Fibroblast of lung (primary cell): ENCODE measurements around the gene SLC22A17. TPM values are rescaled to one million over a fixed set of nuclear protein-coding genes. Genes with fewer than 3 reads are reported as not detected.

ENCODE experiments used
- DNase-seq, 2 donors: peaks; one replicate each; pipeline versions ENCODE4 v3.0.0 to v3.0.0-alpha.2; 2010; ENCODE audit warnings: low read depth in 2 of 2
- H2AFZ ChIP-seq: 2 replicates; pipeline ENCODE4 v1.5.1; 2012; ENCODE audit warnings: low read length, control low read depth, inconsistent platforms
- H3K27ac ChIP-seq: 2 replicates; pipeline ENCODE4 v1.5.1; 2011; ENCODE audit warnings: low read length, control low read depth; ENCODE audit not compliant: insufficient read depth
- H3K27me3 ChIP-seq: 2 replicates; pipeline ENCODE4 v1.5.1; 2011; ENCODE audit warnings: mild to moderate bottlenecking, low read length; ENCODE audit not compliant: control insufficient read depth, insufficient read depth
- H3K36me3 ChIP-seq: 2 replicates; pipeline ENCODE4 v1.5.1; 2011; ENCODE audit warnings: low read length; ENCODE audit not compliant: control insufficient read depth, insufficient read depth
- H3K4me1 ChIP-seq: 2 replicates; pipeline ENCODE4 v1.5.1; 2011; ENCODE audit warnings: low read length; ENCODE audit not compliant: control insufficient read depth, insufficient read depth; ENCODE audit errors: extremely low read depth
- H3K4me2 ChIP-seq: 2 replicates; pipeline ENCODE4 v1.5.1; 2011; ENCODE audit warnings: low read length, control low read depth; ENCODE audit not compliant: insufficient read depth; ENCODE audit errors: extremely low read depth
- H3K4me3 ChIP-seq, 4 experiments: fragments of 200-600 bp in 1 of 4; sonication (generic) in 1 of 4; replicated peaks in 1 of 4; 2 replicates each; pipeline ENCODE4 v1.5.1; 2011 to 2016; ENCODE audit warnings: low read length in 4 of 4, low read depth in 3 of 4, mild to moderate bottlenecking in 3 of 4, control low read depth in 2 of 4, inconsistent platforms in 1 of 4, mixed read lengths in 1 of 4; ENCODE audit not compliant: insufficient read depth in 1 of 4; ENCODE audit errors: control extremely low read depth in 1 of 4
- H3K79me2 ChIP-seq: 2 replicates; pipeline ENCODE4 v1.5.1; 2012; ENCODE audit warnings: mild to moderate bottlenecking, low read length, inconsistent platforms; ENCODE audit not compliant: control insufficient read depth, insufficient read depth
- H3K9ac ChIP-seq: 2 replicates; pipeline ENCODE4 v1.5.1; 2011; ENCODE audit warnings: mild to moderate bottlenecking, low read length, control low read depth; ENCODE audit not compliant: insufficient read depth
- H3K9me3 ChIP-seq: 2 replicates; pipeline ENCODE4 v1.5.1; 2012; ENCODE audit warnings: low read depth, low read length; ENCODE audit not compliant: control insufficient read depth, insufficient read depth
- H4K20me1 ChIP-seq: 2 replicates; pipeline ENCODE4 v1.5.1; 2011; ENCODE audit warnings: low read length; ENCODE audit not compliant: control insufficient read depth, insufficient read depth; ENCODE audit errors: extremely low read depth
- CTCF ChIP-seq, 2 donors: IDR thresholded peaks in 1 of 2; conservative IDR thresholded peaks in 1 of 2; 1 replicate in 1 of 2; 2 replicates in 1 of 2; pipeline ENCODE4 v1.5.1; 2011 to 2012; ENCODE audit warnings: low read length in 2 of 2, control low read depth in 1 of 2, inconsistent platforms in 1 of 2, low read depth in 1 of 2, mild to moderate bottlenecking in 1 of 2
- EZH2 ChIP-seq: IDR thresholded peaks from 2 replicates; pipeline ENCODE4 v1.5.1; 2012; ENCODE audit warnings: low read length, control low read depth, mild to moderate bottlenecking; ENCODE audit errors: missing control alignments
- polyA plus RNA-seq, 2 donors: library from polyadenylated mRNA; depleted of rRNA in 1 of 2; stranded (reverse) in 1 of 2; unstranded in 1 of 2; fragments of >200 nt; gene quantifications; 2 replicates each; pipeline ENCODE4 v1.2.1, GENCODE V29; 2011 to 2012; ENCODE audit warnings: missing spikeins in 1 of 2
- total RNA-seq: library from RNA; depleted of rRNA; stranded (reverse); fragments of >200 nt; gene quantifications from 2 replicates; pipeline ENCODE4 v1.2.1, GENCODE V29; 2014

SLC22A17 gene
- total and polyA plus RNA-seq, 2 donors (not counting 1 experiment from before 2014, with no cell fraction given) = 7.9 to 23.1 TPM

GRCh38 chr14:23297096-23297495 lies 55.6 kb downstream of the SLC22A17 start:
- TF ChIP-seq EZH2 = no peak
- TF ChIP-seq CTCF (conservative IDR thresholded peaks at IDR 0.05 in 1 of 2, IDR thresholded peaks at IDR 0.05 in 1 of 2; ENCODE audit: low read depth in 1 of 2, low read length in 2 of 2) = no peak
- Histone ChIP-seq H4K20me1 (no peaks in the 10 kb centered on the region), H3K79me2 (peaks cover 2% of the 10 kb centered on the region), H3K4me3 (no peak overlapping the region), H3K36me3 (peaks cover 3% of the 10 kb centered on the region), H3K9ac (no peak overlapping the region), H3K27ac (no peak overlapping the region), H3K9me3 (no peaks in the 10 kb centered on the region), H3K4me1 (peaks cover 11% of the 10 kb centered on the region), H2AFZ (no peak overlapping the region), H3K4me2 (no peak overlapping the region), H3K27me3 (no peaks in the 10 kb centered on the region)
- DNase-seq = no peak

Other genes starting within 250 kb of the SLC22A17 start
- 0.17 and 1.0 TPM in 2 replicates for gene CIROP, start 247.9 kb downstream of the SLC22A17 start, total RNA-seq
- gene CIROP, start 247.9 kb downstream of the SLC22A17 start, polyA plus RNA-seq = 0.09 and 0.61 TPM in 2 replicates
- gene CEBPE, start 233.6 kb downstream of the SLC22A17 start, total RNA-seq = not detected in 2 replicates
- not detected in 2 replicates for gene CEBPE, start 233.6 kb downstream of the SLC22A17 start, polyA plus RNA-seq
- gene SLC7A8, start 169.2 kb downstream of the SLC22A17 start, total RNA-seq = 5.1 and 10.2 TPM in 2 replicates
- 1.4 and 12.6 TPM in 2 replicates for gene SLC7A8, start 169.2 kb downstream of the SLC22A17 start, polyA plus RNA-seq
- gene RNF212B, start 115.0 kb downstream of the SLC22A17 start, total RNA-seq = not detected in 2 replicates
- gene RNF212B, start 115.0 kb downstream of the SLC22A17 start, polyA plus RNA-seq = not detected in 2 replicates
- 3.3 and 4.6 TPM in 2 replicates for gene HOMEZ, start 66.8 kb downstream of the SLC22A17 start, total RNA-seq
- 7.9 and 9.1 TPM in 2 replicates for gene HOMEZ, start 66.8 kb downstream of the SLC22A17 start, polyA plus RNA-seq
- 2.6 TPM in 2 replicates for gene PPP1R3E, start 50.0 kb downstream of the SLC22A17 start, total RNA-seq
- gene PPP1R3E, start 50.0 kb downstream of the SLC22A17 start, polyA plus RNA-seq = 3.3 and 6.0 TPM in 2 replicates
- gene BCL2L2, start 46.1 kb downstream of the SLC22A17 start, total RNA-seq = 17.2 and 25.4 TPM in 2 replicates
- gene BCL2L2, start 46.1 kb downstream of the SLC22A17 start, polyA plus RNA-seq = 18.0 and 24.7 TPM in 2 replicates
- gene PABPN1, start 31.4 kb downstream of the SLC22A17 start, total RNA-seq = 59.1 and 73.2 TPM in 2 replicates
- gene PABPN1, start 31.4 kb downstream of the SLC22A17 start, polyA plus RNA-seq = 152 and 158 TPM in 2 replicates
- gene EFS, start 12.3 kb upstream of the SLC22A17 start, total RNA-seq = 8.5 and 12.2 TPM in 2 replicates
- 2.0 and 2.3 TPM in 2 replicates for gene EFS, start 12.3 kb upstream of the SLC22A17 start, polyA plus RNA-seq
- gene IL25, start 19.9 kb upstream of the SLC22A17 start, total RNA-seq = not detected in 2 replicates
- gene IL25, start 19.9 kb upstream of the SLC22A17 start, polyA plus RNA-seq = not detected in 2 replicates
- 0.33 and 0.77 TPM in 2 replicates for gene CMTM5, start 24.2 kb upstream of the SLC22A17 start, total RNA-seq
- 0.08 TPM in 1 of 2 replicates, not detected in the other for gene CMTM5, start 24.2 kb upstream of the SLC22A17 start, polyA plus RNA-seq
- gene MYH6, start 55.4 kb upstream of the SLC22A17 start, total RNA-seq = not detected in 2 replicates
- gene MYH6, start 55.4 kb upstream of the SLC22A17 start, polyA plus RNA-seq = not detected in 2 replicates
- gene MYH7, start 82.8 kb upstream of the SLC22A17 start, total RNA-seq = not detected in 2 replicates
- gene MYH7, start 82.8 kb upstream of the SLC22A17 start, polyA plus RNA-seq = not detected in 2 replicates
- 46.9 and 51.9 TPM in 2 replicates for gene NGDN, start 116.8 kb upstream of the SLC22A17 start, total RNA-seq
- 39.5 and 47.7 TPM in 2 replicates for gene NGDN, start 116.8 kb upstream of the SLC22A17 start, polyA plus RNA-seq
- gene ZFHX2, start 198.9 kb upstream of the SLC22A17 start, total RNA-seq = 0.26 and 0.33 TPM in 2 replicates
- 0.11 TPM in 1 of 2 replicates, not detected in the other for gene ZFHX2, start 198.9 kb upstream of the SLC22A17 start, polyA plus RNA-seq
- gene THTPA, start 203.4 kb upstream of the SLC22A17 start, total RNA-seq = 23.4 and 24.1 TPM in 2 replicates
- 7.8 and 10.1 TPM in 2 replicates for gene THTPA, start 203.4 kb upstream of the SLC22A17 start, polyA plus RNA-seq
- 5.6 and 9.2 TPM in 2 replicates for gene AP1G2, start 214.9 kb upstream of the SLC22A17 start, total RNA-seq
- gene AP1G2, start 214.9 kb upstream of the SLC22A17 start, polyA plus RNA-seq = 3.6 and 7.9 TPM in 2 replicates
- not detected in 2 replicates for gene JPH4, start 225.9 kb upstream of the SLC22A17 start, total RNA-seq
- gene JPH4, start 225.9 kb upstream of the SLC22A17 start, polyA plus RNA-seq = not detected in 2 replicates